Inflammatory macrophage treated with lipopolysaccharide for 1 hour (primary cell): ENCODE measurements around the gene RUNX2.
"Not testable (repeated sequence)": the region's sequence is repeated elsewhere in the genome, so short reads cannot be mapped to it uniquely, and the experiment has no call there.

Experiments used
- DNase-seq, 2 donors: peaks; one replicate each; pipeline ENCODE4 v3.0.0-alpha.2; 2020 to 2022

The RUNX2 gene

GRCh38 chr6:45461486-45461885, 133.4 kb downstream of the RUNX2 start:
- no peak for DNase-seq

- DNase-seq, result no peak
Observed at GRCh38 chr6:45462190-45463134, 134.3 kb downstream of the RUNX2 start.

GRCh38 chr6:45464685-45465084, 136.6 kb downstream of the RUNX2 start:
- no peak for DNase-seq

DNA sequence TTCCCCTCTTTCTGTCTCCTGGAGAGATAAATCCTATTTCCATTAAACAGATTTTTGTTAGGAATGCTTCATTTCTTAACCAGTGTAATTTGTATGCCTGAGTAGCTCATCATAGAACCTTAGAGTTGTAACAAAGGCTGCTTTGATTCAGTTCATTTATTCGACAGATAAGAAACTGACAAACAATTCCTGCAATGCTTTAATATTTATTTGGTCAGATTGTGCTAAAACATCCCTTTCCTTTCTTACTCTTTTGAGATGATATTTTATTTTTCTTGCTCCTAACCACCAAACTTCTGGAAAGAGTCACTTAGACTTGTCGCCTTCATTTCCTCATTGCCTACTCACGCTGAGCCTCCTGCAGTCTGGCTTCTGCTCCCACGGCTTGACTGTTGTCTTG, 138.6 kb downstream of the RUNX2 start:
- no peak for DNase-seq

DNA sequence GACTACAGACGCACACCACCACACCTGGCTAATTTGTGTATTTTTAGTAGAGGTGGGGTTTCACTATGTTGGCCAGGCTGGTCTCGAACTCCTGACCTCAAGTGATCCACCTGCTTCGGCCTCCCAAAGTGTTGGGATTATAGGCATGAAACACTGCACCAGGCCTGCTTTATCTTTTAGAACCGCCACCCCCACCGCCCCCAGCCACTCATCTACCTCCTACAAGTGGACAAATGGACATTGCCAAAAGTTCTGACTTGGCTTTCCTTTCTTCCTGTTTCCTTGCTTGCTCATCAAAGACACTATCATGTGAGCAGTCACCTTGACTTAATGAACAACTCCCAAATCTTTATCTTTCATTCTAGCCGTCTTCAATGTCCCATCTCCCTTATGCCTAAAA, 139.3 kb downstream of the RUNX2 start:
- DNase-seq, result not testable (repeated sequence)

DNA sequence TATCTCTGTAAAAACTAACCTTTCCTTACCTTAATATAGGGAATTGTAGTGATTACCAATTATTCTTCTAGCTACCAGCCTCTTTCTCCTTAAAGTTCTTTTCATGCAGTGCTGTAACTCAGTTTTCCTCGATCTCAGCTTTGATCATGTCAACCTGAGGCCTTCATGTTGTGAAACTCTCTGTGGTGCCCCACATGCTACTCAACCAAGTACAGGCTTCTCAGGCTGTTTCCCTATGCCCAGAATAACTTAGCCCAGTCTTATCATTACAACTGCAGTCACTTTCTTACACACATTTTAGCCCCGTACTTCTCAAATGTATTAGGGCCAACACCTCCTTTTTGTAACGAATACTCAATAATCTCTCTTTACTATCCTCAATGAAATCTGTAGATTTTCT, 139.7 kb downstream of the RUNX2 start:
- DNase-seq, result no peak

GRCh38 chr6:45469663-45470062, 141.5 kb downstream of the RUNX2 start:
- peak; percentile 39 to 49 for DNase-seq

- DNase-seq, result no peak
Observed at GRCh38 chr6:45470131-45470738, 142.1 kb downstream of the RUNX2 start.

DNA sequence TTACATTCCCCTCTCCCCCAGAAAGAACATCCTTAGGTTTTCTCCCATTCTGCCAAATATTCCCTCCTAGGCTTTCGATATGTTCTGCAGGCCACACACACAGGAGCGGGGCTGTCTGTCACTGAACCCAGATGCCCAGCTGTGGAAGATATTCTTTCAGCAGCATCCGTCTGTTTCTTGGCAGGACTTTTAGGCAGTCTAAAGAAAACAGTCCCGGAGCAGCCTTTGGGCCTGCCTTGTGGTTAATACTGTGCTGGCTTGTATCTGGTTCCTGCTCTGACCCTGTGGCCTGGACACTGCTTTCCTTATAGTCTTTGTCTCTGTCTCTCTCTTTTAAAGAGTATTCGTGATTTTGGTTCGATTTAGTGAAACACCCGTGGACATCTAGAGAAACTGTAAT, 144.3 kb downstream of the RUNX2 start:
- DNase-seq, result no peak

GRCh38 chr6:45473121-45473993, 145.2 kb downstream of the RUNX2 start:
- no peak for DNase-seq

DNA sequence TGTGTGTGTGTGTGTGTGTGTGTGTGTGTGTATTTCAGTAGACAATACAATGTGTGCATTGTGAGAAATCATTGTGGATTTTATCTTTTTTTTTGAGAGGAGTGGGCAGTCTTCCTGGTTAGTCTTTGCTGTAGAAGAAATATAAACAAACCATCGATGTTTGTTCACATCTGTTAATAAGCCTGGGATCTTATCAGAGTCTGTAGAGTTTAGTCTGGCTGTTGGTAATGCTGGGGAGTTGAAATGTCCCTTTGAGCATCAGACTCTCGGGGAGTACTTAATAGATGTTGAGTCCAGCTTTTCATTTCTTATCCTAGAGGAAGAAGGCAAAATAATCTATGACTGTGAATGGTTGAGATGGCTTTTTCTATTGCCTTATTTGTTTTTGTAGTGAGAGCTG, 146.2 kb downstream of the RUNX2 start:
- no peak for DNase-seq

GRCh38 chr6:45476341-45476740, 148.2 kb downstream of the RUNX2 start:
- DNase-seq, result no peak

DNA sequence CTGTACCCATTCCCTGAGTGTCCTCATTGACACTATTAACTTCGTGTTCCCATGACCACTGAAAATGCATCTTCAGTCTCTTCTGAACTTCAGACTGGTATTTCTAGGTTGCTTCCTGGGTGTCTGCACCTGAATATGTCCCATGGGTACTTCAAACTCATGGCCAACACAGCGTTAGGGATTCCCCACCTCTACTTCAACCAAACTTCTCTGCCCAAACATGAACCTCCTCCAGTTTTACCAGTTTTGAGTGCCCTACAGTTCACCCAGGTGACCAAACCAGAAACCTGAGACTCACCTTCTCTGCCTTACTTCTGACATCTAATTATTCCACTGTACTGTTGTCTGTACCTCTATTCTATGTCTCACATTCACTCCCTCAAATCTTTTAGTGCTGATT, 149.1 kb downstream of the RUNX2 start:
- no peak for DNase-seq

DNA sequence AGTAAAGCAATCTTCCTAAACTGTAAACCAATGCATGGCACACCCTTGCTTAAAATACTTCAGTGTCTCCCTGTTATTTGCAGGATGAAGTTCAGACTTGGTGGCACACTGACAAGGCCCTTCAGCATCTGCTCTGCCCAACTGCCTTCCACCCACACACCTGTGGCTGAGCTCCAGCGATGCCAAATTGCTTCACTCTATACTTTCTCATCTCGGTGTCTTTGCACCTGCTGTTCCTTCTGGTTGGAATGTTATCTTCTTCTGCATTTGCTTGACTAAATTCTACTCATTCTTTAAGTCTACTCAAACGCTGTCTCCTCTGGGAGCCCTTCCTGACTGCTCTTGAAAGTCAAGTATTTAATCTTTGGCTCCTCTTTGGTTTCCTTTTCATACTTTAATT, 149.7 kb downstream of the RUNX2 start:
- DNase-seq, result no peak

DNA sequence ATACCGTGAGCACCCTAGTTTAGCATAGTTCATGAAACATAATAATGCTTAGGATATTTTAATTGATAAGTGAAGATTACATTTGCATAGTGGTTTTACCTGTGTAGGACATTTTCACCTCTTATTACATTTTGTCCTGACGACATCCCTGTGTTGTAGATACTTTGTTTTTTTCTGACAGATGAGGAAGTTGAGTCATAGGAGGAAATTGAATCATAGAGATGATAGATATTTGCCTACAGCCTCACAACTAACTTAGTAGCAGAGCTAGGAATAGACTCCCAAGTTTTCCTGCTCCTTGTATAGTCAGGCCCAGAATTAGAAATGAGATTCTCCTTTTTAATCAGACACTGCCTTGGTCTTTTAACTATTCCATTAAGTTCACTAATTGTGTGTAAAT, 150.1 kb downstream of the RUNX2 start:
- DNase-seq, result peak; percentile 59 to 74

DNA sequence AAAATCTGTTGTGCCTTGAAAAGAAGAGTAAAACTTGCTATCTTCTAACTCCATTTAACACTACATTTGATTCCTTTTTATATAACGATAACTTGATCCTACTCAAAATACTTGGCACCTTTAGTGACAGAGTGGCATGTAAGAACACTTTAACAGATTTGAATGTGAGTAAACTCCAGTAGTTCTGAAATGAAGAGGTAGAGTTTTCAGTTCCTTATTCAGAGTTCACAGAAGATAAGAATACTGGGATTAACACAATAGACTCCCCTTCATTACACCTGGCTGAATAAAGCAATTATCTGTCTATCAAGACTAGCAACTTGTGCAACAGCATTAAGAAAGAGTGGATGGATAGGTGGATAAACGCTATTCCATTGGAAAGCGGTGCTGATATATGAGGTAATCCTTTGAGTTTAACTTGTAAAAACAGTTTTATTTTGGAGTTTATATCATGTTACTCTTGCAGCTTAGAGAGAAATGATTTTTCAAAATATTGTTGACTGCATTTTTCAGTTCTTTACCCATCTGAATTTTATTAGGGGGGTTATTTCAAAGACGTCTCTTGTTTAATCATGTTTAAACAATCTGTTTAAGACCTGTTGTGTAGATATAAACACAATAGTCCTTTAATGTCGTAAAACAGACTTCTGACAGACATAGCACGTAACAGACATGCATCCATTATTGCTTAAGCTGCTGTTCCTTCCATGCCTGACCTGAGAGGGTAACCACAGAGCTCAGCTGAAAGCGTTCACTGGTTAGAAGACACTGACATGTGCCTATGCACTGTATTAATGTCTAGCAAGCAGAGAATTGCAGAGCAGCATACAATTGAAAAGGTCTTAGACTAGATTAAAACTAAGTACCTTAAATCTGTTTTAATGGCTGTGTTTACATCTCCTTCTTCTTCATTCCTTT, 152.0 kb downstream of the RUNX2 start:
- DNase-seq, result no peak

DNA sequence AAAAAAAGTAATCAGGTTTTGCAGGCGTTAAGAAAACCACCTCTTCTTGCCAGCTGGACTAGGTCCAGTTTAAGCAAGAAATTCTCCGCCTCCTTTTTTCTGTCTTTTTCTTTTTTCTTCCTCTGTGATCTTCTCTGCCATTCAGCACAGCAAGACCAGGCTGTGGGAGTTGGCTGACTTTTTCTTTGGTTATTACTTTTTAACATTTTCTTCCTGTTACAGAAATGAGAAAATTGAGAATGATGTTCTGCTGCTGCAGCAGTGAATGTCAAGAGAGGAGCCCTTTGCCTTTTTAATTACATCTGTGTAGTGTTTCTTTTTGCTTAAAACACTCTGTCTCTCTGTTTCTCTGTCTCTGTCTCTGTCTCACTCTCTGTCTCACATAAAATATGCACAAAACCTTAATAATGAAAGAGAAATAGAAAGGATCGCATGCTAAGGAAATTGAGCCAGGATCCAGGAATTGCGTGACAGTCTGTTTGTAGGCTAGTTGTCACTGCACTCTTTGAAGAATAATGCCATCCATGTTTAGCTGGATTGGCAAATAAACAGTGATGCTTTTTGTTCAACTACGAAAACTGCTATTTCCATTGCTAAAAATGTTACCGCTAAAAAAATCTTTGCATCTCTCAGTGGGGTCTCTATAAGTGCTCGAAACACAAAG, 152.8 kb downstream of the RUNX2 start:
- DNase-seq, result no peak

GRCh38 chr6:45483021-45483420, 154.9 kb downstream of the RUNX2 start:
- no peak for DNase-seq

DNA sequence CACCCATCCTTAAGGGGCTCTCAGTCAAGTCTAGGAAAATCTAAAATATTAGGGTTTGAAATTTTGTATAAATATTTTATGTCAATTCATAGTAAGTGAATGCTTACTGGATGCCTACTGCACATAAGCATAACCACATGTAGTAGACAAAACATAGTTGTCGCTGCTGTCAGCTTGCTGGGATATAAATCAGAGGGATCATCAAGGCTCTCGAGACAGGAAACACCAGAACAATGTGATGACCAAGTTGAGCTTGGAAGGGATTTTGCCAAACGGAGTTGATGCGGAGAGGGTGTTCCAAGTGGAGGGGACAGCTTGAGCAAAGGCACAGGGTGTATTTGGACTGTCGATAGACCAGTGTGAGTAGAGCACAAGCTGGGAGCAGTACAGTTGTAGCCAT, 155.4 kb downstream of the RUNX2 start:
- DNase-seq, result no peak

- DNase-seq, result peak in 1 of 2 donors; percentile 26
Observed at GRCh38 chr6:45486736-45487135, 158.6 kb downstream of the RUNX2 start.

DNA sequence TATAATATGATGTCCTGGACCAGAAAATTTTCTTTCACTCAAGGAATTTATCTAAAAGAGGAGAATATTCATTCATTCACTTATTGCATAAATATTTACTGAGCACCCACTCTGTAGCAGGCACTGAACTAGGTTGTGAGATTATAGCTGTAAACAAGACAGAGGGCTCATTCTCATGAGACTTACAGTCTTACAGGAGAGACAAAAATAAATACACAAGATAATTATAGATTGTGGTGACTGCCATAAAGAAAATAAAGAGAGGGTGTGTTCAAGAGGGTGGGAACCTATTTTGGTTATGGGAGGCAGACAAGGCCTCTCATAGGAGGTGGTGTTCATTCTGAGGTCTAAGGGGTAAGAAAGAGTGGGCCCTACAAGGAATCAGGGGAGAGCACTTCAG, 159.5 kb downstream of the RUNX2 start:
- no peak for DNase-seq

DNA sequence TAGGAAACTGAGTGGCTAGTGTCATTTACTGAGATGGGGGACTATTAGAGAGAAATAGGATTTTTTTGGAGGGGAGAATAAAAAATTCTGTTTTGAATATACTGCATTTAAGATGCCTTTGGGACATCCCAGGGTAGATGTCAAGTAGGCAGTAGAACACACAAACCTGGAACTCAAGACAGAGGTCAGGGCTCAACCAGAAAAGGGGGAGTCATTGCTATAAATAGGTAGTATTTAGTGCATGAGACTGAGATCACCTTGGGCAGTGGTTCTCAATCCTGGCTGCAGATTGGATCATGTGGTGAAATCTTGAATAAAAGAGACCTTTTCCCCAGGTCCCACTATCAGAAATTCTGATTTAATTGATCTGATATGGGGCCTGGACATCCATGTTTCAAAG, 160.1 kb downstream of the RUNX2 start:
- DNase-seq, result no peak
